GM13976 (cell line): ENCODE data around the gene NRBP1.

Experiments used
- DNase-seq: peaks from one replicate; pipeline ENCODE4 v3.0.0; 2012; ENCODE audit warnings: low spot score
- CTCF ChIP-seq: IDR thresholded peaks from 2 replicates; pipeline ENCODE4 v1.5.1; 2012; ENCODE audit warnings: borderline replicate concordance, mild to moderate bottlenecking; ENCODE audit not compliant: insufficient read depth; ENCODE audit errors: extremely low read depth, missing control alignments, control extremely low read depth
- in situ Hi-C: fragments of 300-500 bp; cut with MboI; formaldehyde crosslinking; loops from one replicate; pipeline ENCODE4 v1.12.0; 2022; ENCODE audit warnings: low sequenced_read_pairs, mixed read lengths, inconsistent platforms; ENCODE audit not compliant: unreplicated experiment

Gene NRBP1

DNA sequence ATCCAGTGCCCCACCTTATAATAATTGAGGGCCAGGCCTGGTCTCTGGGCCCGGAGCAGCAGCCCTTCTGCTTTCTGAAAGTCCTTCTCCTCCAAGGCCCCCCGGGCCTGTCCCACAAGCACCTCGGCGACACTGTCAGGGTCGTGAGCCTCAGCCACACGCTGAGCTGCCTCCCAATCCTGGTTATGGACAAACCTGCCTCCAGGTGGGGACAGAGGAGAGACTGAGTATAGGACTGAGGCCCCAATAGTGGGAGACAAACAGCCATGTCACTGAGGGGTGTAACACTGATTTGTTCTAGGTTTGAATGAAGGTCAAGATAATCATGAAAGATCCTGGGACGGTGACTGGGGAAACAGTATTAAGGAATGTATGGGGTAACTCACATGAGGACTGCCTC lies 25.5 kb downstream of the NRBP1 start:
- in situ Hi-C loops: no loop called here
- no peak for DNase-seq
- TF ChIP-seq CTCF: no peak

- in situ Hi-C loops: no loop called here
- no peak for DNase-seq
- no peak for TF ChIP-seq CTCF
These were observed 32.7 kb downstream of the NRBP1 start for GRCh38 chr2:27461118-27461517.

- in situ Hi-C loops: no loop called here
- no peak for TF ChIP-seq CTCF
- no peak for DNase-seq
These were observed 36.0 kb downstream of the NRBP1 start for GRCh38 chr2:27464443-27464842.

DNA sequence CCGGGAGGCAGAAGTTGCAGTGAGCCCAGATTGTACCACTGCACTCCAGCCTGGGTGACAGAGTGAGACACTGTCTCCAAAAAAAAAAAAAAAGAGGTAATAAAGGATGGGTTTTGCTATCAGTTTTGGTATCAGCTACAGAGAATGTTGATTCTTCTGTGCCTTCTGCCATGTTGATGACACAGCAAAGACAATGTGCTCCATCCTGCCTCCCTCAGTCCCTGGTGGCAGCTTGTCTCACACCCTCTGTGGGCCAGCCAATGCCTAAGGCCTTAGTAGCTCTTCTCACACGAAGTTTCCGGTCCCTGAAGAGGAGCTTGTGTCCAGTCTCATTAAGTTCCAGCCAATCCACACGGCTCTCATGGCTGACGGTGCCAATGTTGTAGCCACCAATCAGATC lies 43.5 kb downstream of the NRBP1 start:
- in situ Hi-C loops: no loop called here
- no peak for TF ChIP-seq CTCF

GRCh38 chr2:27485496-27485895 lies 57.1 kb downstream of the NRBP1 start:
- DNase-seq: no peak
- TF ChIP-seq CTCF: no peak

More for the DNA sequence above, 43.5 kb downstream of the NRBP1 start:
- no peak for DNase-seq

GRCh38 chr2:27489118-27489497 lies 60.7 kb downstream of the NRBP1 start:
- TF ChIP-seq CTCF: no peak
- in situ Hi-C loops: no loop called here
- no peak for DNase-seq

More at GRCh38 chr2:27485496-27485895, 57.1 kb downstream of the NRBP1 start:
- in situ Hi-C loops: no loop called here
